Astrocyte (in vitro differentiated cells and primary cell): ENCODE measurements around the gene RASGRF2. TPM values are rescaled to one million over a fixed set of nuclear protein-coding genes. Genes with fewer than 3 reads are reported as not detected.
A peak's percentile ranks its signal among the peaks of the same experiment; 100 is the strongest.

ENCODE experiments used
- DNase-seq: peaks from one replicate; pipeline ENCODE4 v3.0.0-alpha.2; 2010; ENCODE audit warnings: low read depth
- FAIRE-seq: peaks from 2 replicates; lab custom pipeline; 2011; peaks lifted over from hg19 to GRCh38; lab: Jason Lieb, UNC
- H2AFZ ChIP-seq: 2 replicates; pipeline ENCODE4 v1.6.0; 2012; ENCODE audit warnings: low read depth, low read length, inconsistent platforms
- H3K27ac ChIP-seq: 2 replicates; pipeline ENCODE4 v1.5.1; 2011; ENCODE audit warnings: low read depth, low read length, inconsistent platforms
- H3K27me3 ChIP-seq: 2 replicates; pipeline ENCODE4 v1.6.0; 2011; ENCODE audit warnings: low read length, inconsistent platforms; ENCODE audit not compliant: insufficient read depth
- H3K36me3 ChIP-seq: 2 replicates; pipeline ENCODE4 v1.5.1; 2011; ENCODE audit warnings: low read length, inconsistent platforms; ENCODE audit not compliant: insufficient read depth
- H3K4me1 ChIP-seq: 2 replicates; pipeline ENCODE4 v1.5.1; 2011; ENCODE audit warnings: low read length, inconsistent platforms; ENCODE audit not compliant: insufficient read depth
- H3K4me2 ChIP-seq: 2 replicates; pipeline ENCODE4 v1.6.0; 2012; ENCODE audit warnings: low read length, inconsistent platforms
- H3K4me3 ChIP-seq: 2 replicates; pipeline ENCODE4 v1.5.1; 2011; ENCODE audit warnings: low read depth, mild to moderate bottlenecking, low read length, inconsistent platforms; ENCODE audit not compliant: insufficient read depth
- H3K79me2 ChIP-seq: 2 replicates; pipeline ENCODE4 v1.6.0; 2012; ENCODE audit warnings: mild to moderate bottlenecking, low read length, inconsistent platforms; ENCODE audit not compliant: insufficient read depth
- H3K9ac ChIP-seq: 2 replicates; pipeline ENCODE4 v1.6.0; 2012; ENCODE audit warnings: mild to moderate bottlenecking, low read length, inconsistent platforms
- H3K9me3 ChIP-seq: 2 replicates; pipeline ENCODE4 v1.5.1; 2012; ENCODE audit warnings: low read depth, mild to moderate bottlenecking, low read length, inconsistent platforms; ENCODE audit not compliant: insufficient read depth
- H4K20me1 ChIP-seq: 2 replicates; pipeline ENCODE4 v1.6.0; 2012; ENCODE audit warnings: low read length, inconsistent platforms; ENCODE audit not compliant: insufficient read depth
- H3K27ac Mint-ChIP-seq: one replicate; pipeline ENCODE4 v1.8.0; 2021; ENCODE audit warnings: mild to moderate bottlenecking, mixed read lengths; ENCODE audit not compliant: unreplicated experiment
- H3K27me3 Mint-ChIP-seq: one replicate; pipeline ENCODE4 v1.8.0; 2021; ENCODE audit warnings: low read depth, mixed read lengths; ENCODE audit not compliant: unreplicated experiment
- H3K36me3 Mint-ChIP-seq: one replicate; pipeline ENCODE4 v1.8.0; 2021; ENCODE audit warnings: low read depth, mixed read lengths; ENCODE audit not compliant: unreplicated experiment
- H3K4me1 Mint-ChIP-seq: one replicate; pipeline ENCODE4 v1.8.0; 2021; ENCODE audit warnings: low read depth, mixed read lengths; ENCODE audit not compliant: unreplicated experiment
- H3K4me3 Mint-ChIP-seq: one replicate; pipeline ENCODE4 v1.8.0; 2021; ENCODE audit warnings: mild to moderate bottlenecking, moderate library complexity, mixed read lengths; ENCODE audit not compliant: unreplicated experiment
- H3K9me3 Mint-ChIP-seq: one replicate; pipeline ENCODE4 v1.8.0; 2021; ENCODE audit warnings: mild to moderate bottlenecking, mixed read lengths; ENCODE audit not compliant: unreplicated experiment
- EZH2 ChIP-seq: IDR thresholded peaks from 2 replicates; pipeline ENCODE4 v1.6.1; 2012; ENCODE audit warnings: mild to moderate bottlenecking, low read length, inconsistent platforms; ENCODE audit not compliant: insufficient read depth
- total RNA-seq: library from RNA; stranded (reverse); gene quantifications from 2 replicates; pipeline ENCODE4 v1.2.1, GENCODE V29; 2021
- TF ChIP-seq, protein P1 (sequence below): IDR thresholded peaks from 2 replicates; pipeline ENCODE4 v1.5.1; 2011; ENCODE audit warnings: low read depth, mild to moderate bottlenecking, inconsistent platforms, low read length, moderate library complexity; ENCODE audit not compliant: insufficient read depth

Gene RASGRF2
- total RNA-seq, 1 donor from 2014 or later, result 8.0 TPM

DNA sequence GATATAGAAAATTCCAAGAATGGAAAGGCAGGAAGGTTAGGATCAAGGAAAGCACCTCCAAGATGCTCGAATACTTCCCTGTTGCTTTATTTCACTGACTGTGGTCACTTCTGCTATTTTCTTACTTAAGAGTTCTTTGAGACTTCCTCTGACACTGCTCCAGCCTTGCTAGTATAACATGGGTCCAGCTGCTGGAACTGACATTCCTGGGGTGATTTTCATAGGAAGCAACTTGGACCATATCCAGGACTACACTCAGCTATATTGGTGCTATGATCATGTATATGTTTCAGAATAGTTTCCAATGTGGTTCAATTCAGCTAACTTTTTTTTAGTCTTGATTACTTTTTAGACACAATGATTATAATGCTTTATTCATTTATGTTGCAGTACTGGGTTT, 191.4 kb downstream of the RASGRF2 start:
- peaks cover 5% of the 10 kb centered on the region for H3K36me3 Mint-ChIP-seq
- H3K4me1 Mint-ChIP-seq, result peaks cover 11% of the 10 kb centered on the region
- no peaks in the 10 kb centered on the region for H4K20me1 ChIP-seq
- DNase-seq, result peak; percentile 68
- no peak for FAIRE-seq
- no peak overlapping the region for H3K27ac Mint-ChIP-seq
- H3K9me3 ChIP-seq, result no peaks in the 10 kb centered on the region
- H3K4me3 ChIP-seq, result no peak overlapping the region
- no peaks in the 10 kb centered on the region for H3K4me1 ChIP-seq
- TF ChIP-seq, protein P1, sequence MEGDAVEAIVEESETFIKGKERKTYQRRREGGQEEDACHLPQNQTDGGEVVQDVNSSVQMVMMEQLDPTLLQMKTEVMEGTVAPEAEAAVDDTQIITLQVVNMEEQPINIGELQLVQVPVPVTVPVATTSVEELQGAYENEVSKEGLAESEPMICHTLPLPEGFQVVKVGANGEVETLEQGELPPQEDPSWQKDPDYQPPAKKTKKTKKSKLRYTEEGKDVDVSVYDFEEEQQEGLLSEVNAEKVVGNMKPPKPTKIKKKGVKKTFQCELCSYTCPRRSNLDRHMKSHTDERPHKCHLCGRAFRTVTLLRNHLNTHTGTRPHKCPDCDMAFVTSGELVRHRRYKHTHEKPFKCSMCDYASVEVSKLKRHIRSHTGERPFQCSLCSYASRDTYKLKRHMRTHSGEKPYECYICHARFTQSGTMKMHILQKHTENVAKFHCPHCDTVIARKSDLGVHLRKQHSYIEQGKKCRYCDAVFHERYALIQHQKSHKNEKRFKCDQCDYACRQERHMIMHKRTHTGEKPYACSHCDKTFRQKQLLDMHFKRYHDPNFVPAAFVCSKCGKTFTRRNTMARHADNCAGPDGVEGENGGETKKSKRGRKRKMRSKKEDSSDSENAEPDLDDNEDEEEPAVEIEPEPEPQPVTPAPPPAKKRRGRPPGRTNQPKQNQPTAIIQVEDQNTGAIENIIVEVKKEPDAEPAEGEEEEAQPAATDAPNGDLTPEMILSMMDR, result no peak
- no peak for TF ChIP-seq EZH2
- peaks cover 3% of the 10 kb centered on the region for H3K9me3 Mint-ChIP-seq
- H3K9ac ChIP-seq, result no peak overlapping the region
- H3K27me3 ChIP-seq, result no peaks in the 10 kb centered on the region
- H3K36me3 ChIP-seq, result no peaks in the 10 kb centered on the region
- H3K79me2 ChIP-seq, result no peaks in the 10 kb centered on the region
- no peak overlapping the region for H3K4me3 Mint-ChIP-seq
- H3K27me3 Mint-ChIP-seq, result no peaks in the 10 kb centered on the region
- H2AFZ ChIP-seq, result no peak overlapping the region
- H3K4me2 ChIP-seq, result no peak overlapping the region
- H3K27ac ChIP-seq, result no peak overlapping the region

DNA sequence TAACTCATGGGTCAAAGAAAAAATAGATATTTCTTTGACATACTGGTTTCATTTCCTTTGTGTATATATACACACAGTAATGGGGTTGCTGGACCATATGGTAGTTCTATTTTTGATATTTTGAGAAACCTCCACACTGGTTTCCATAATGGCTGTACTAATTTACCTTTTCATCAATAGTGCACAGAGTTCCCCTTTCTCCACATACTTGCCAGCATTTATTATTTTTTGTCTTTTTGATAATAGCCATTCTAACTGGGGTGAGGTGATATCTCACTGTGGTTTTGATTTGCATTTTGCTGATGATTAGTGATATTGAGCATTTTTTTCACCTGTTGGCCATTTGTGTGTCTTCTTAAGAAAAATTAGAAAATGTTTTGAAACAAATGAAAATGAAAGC, 194.6 kb downstream of the RASGRF2 start:
- H3K27ac Mint-ChIP-seq, result no peak overlapping the region
- no peak overlapping the region for H3K4me3 Mint-ChIP-seq
- Histone ChIP-seq H3K9me3 (no peaks in the 10 kb centered on the region), H3K4me2 (no peak overlapping the region), H3K36me3 (no peaks in the 10 kb centered on the region), H3K27ac (no peak overlapping the region), H3K9ac (no peak overlapping the region), H3K4me1 (no peaks in the 10 kb centered on the region), H3K79me2 (no peaks in the 10 kb centered on the region), H3K27me3 (no peaks in the 10 kb centered on the region), H2AFZ (no peak overlapping the region), H4K20me1 (no peaks in the 10 kb centered on the region), H3K4me3 (no peak overlapping the region)
- TF ChIP-seq, protein P1, result no peak
- TF ChIP-seq EZH2, result no peak
- FAIRE-seq (no peak), DNase-seq (no peak)
- H3K4me1 Mint-ChIP-seq, result peaks cover 11% of the 10 kb centered on the region
- H3K36me3 Mint-ChIP-seq, result peaks cover 5% of the 10 kb centered on the region
- H3K9me3 Mint-ChIP-seq, result peaks cover 6% of the 10 kb centered on the region
- no peaks in the 10 kb centered on the region for H3K27me3 Mint-ChIP-seq

DNA sequence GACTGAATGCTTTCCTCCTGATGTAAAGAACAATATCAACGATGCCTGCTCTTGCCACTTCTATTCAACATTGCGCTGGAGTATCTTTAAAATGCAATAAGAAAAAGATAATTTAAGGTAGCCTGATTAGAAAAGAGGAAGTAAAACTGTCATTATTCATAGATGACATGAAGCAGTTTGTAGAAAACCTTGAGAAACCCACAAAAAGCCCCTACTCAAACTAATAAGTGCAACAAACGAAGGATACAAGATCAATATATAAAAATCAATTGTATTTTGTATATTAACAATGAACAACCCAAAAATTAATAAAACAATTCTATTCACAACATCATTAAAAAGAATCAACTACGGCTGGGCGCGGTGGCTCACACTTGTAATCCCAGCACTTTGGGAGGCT, 196.6 kb downstream of the RASGRF2 start:
- Histone ChIP-seq H3K27me3 (no peaks in the 10 kb centered on the region), H3K4me3 (no peak overlapping the region), H3K4me1 (no peaks in the 10 kb centered on the region), H4K20me1 (no peaks in the 10 kb centered on the region), H3K9me3 (no peaks in the 10 kb centered on the region), H3K79me2 (no peaks in the 10 kb centered on the region), H3K36me3 (no peaks in the 10 kb centered on the region), H3K9ac (no peak overlapping the region), H3K27ac (no peak overlapping the region), H2AFZ (no peak overlapping the region), H3K4me2 (no peak overlapping the region)
- H3K4me1 Mint-ChIP-seq, result peaks cover 3% of the 10 kb centered on the region
- H3K4me3 Mint-ChIP-seq, result no peak overlapping the region
- no peak overlapping the region for H3K27ac Mint-ChIP-seq
- DNase-seq (no peak), FAIRE-seq (no peak)
- H3K9me3 Mint-ChIP-seq, result peaks cover 6% of the 10 kb centered on the region
- TF ChIP-seq, protein P1, result no peak
- no peak for TF ChIP-seq EZH2
- H3K27me3 Mint-ChIP-seq, result no peaks in the 10 kb centered on the region
- H3K36me3 Mint-ChIP-seq, result peaks cover 2% of the 10 kb centered on the region
